RWPE1 (cell line): ENCODE data around the gene MAP3K4.

Source experiments
- CTCF ChIA-PET: fragments of 350-600 bp; sonication (Branson Sonifier 250); formaldehyde crosslinking; extraction: SDS; loops from one replicate; lab custom pipeline; 2021; lab: Yijun Ruan, JAX
- POLR2A ChIA-PET: fragments of 400-600 bp; formaldehyde crosslinking; extraction: SDS; loops from one replicate; lab custom pipeline; 2020; ENCODE audit warnings: antibody characterized with exemption; ENCODE audit not compliant: low non-redundant PET; lab: Yijun Ruan, JAX
- DNase-seq: peaks from one replicate; pipeline ENCODE4 v3.0.0; 2012; ENCODE audit warnings: low spot score
- H3K27ac ChIP-seq: fragments of 450-650 bp; 2 replicates; pipeline ENCODE4 v1.5.1; 2017
- TF ChIP-seq, protein P1 (sequence below): fragments of 450-650 bp; conservative IDR thresholded peaks from 2 replicates; pipeline ENCODE4 v1.5.1; 2017; ENCODE audit warnings: low read depth, mild to moderate bottlenecking

Gene MAP3K4

DNA sequence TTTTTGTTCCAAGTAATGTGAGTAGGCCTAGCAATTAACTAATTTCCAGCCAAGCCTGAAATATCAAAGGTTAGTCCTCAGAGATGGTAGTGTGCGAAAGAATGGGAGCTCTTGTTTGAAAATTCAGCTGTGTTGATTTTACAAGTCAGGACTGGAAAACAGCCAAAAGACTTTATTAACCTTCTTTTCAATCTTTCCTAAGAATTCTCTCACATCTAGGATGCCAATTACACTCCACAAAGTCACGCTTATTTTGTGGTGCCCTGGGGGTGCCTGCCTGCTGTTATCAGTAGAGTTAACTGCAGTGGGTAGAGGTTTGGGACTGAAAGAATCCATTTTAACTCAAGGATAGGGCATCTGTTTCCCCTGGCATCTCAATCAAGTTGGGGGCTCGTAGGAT is 30.7 kb upstream of the MAP3K4 start:
- DNase-seq, result no peak
- POLR2A ChIA-PET, result no interaction called here
- TF ChIP-seq, protein P1, sequence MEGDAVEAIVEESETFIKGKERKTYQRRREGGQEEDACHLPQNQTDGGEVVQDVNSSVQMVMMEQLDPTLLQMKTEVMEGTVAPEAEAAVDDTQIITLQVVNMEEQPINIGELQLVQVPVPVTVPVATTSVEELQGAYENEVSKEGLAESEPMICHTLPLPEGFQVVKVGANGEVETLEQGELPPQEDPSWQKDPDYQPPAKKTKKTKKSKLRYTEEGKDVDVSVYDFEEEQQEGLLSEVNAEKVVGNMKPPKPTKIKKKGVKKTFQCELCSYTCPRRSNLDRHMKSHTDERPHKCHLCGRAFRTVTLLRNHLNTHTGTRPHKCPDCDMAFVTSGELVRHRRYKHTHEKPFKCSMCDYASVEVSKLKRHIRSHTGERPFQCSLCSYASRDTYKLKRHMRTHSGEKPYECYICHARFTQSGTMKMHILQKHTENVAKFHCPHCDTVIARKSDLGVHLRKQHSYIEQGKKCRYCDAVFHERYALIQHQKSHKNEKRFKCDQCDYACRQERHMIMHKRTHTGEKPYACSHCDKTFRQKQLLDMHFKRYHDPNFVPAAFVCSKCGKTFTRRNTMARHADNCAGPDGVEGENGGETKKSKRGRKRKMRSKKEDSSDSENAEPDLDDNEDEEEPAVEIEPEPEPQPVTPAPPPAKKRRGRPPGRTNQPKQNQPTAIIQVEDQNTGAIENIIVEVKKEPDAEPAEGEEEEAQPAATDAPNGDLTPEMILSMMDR, result no peak
- H3K27ac ChIP-seq, result no peak overlapping the region
- CTCF ChIA-PET, result interaction anchor here (0.6 to 0.7 kb wide), 3 partner anchors 31 to 238 kb away, joined by 3 read pairs; partner anchors contain the start of gene MAP3K4

DNA sequence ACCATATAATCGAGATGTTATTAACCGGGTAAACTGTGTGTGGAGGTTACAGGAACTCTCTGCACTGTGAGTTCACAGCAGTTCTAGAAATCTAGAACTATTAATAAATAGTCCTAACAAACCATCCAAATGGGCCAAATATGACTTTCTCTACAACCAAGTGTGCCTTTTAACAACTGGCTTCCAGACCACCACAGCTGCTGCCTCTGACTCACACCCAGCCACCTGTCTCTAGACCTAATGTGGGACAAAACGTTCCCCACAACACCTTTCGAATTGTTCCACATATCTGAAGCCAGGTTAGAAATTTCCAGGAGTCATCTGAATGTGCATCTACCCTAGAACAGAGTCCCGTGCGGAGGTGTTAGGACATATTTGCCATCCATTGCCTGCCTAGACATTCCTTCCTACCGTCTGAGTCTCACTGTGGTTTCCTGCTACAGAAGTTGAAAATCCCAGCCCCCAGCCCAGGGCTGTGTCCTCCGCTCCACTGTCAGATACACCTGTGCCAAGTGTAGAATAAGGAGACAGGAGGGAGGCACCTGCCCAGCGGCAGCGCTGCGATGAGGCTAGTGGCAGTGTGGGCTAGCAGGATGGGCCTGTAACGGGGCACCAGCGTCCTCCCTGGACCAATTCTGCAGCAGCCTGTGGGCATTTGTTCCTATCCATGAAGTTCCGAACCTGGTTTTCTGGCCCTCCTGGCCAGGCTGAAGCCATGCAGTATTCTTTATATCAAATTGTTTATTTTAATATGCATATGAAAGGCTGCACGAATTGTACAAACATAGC is 28.5 kb upstream of the MAP3K4 start:
- no peak overlapping the region for H3K27ac ChIP-seq
- ChIA-PET POLR2A (no interaction called here), CTCF (no interaction called here)
- DNase-seq, result no peak
- TF ChIP-seq, protein P1, result no peak

DNA sequence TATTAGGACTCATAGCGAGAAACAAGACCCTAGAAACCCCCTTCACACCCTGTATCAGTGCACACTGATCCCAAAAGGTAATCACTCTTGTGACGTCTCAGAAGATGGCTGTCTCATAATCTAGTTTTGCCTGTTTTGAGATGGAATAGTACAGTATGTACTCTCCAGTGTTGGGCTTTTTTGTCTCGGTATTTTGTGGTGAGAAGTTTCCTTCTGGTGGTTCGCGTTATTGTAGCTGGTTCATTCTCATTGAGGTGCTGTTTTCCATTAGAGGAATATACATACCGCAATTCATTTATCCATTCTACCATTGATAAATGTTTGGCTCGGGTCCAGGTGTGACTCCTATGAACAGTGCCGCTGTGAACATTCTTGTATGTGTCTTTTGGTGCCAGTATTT is 27.9 kb upstream of the MAP3K4 start:
- DNase-seq, result no peak
- TF ChIP-seq, protein P1, result no peak
- POLR2A ChIA-PET, result no interaction called here
- no peak overlapping the region for H3K27ac ChIP-seq
- CTCF ChIA-PET, result interaction anchor here (0.7 kb wide), 1 partner anchor 34 kb away, joined by 4 read pairs; no protein-coding TSS in a partner anchor

DNA sequence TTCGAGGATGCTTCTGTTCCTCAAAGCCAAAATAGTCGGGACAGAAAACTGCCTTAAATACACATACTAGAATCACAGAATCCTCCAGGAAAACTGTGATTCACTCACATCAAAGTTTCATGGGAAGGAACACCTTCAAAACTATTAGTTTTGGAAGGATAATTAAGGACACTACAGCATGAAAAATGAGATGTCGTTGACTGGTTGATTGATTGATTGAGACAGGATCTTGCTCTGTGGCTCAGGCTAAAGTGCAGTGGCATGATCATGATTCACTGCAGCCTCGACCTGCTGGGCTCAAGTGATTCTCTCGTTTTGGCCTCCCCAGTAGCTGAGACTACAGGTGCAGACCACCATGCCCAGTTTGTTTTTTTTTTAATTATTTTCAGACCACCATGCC is 25.7 kb upstream of the MAP3K4 start:
- POLR2A ChIA-PET, result no interaction called here
- no peak overlapping the region for H3K27ac ChIP-seq
- DNase-seq, result no peak
- CTCF ChIA-PET, result interaction anchor here (0.6 kb wide), 1 partner anchor 456 kb away, joined by 3 read pairs; no protein-coding TSS in a partner anchor
- TF ChIP-seq, protein P1, result no peak

DNA sequence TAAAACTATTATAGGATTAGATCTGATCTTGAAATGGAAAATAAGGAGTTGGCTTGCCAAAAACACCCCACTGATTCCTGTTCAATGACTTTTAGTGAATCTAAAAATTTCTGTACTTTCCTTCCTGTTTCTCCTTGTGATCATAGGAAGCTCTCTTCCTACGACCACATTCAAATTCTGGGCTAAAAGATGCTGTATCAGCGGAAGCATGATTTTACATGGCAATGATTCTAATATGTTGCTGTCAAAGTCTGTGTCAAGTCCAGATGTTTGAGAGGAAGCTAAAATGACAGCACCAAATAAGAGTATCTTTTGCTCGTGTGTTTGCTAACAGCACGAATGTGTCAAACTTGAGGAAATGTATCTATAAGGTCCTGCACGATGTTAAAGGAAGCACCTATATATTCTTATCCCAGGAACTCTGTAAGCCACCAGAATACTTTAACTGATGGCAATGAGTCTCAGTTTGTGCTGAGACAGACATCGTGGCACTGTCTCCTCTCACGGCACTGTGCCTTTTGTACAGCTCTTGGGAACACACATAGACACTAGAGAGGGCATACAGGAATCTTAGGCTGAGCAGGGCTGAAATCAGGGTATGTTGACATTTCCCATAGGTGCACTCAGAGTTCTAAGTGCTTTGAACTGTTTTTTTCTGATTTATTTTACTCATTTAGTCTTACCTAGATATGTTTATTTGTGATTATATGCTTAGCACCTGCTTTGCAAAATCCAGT is 24.9 kb upstream of the MAP3K4 start:
- TF ChIP-seq, protein P1, result no peak
- no peak for DNase-seq
- CTCF ChIA-PET, result no interaction called here
- no peak overlapping the region for H3K27ac ChIP-seq
- POLR2A ChIA-PET, result no interaction called here

DNA sequence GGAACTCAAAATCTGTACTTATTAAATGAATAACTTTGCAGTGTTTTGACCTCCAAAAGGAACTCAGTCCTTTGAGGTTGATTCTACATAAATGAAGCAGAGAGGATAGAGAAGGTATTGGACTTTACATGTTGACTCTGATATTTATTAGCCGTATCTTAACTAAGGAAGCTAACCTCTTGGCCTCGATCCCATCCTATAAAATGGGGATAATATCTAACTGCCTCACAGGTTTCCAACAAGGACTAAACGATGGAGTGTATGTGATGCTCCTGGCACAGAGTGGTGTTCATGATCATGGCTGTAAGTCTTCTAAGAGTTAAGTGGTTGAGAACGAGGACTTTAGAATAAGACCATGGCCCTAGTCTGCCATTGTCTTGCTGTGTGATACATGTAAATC is 24.2 kb upstream of the MAP3K4 start:
- no peak overlapping the region for H3K27ac ChIP-seq
- TF ChIP-seq, protein P1, result no peak
- CTCF ChIA-PET, result no interaction called here
- POLR2A ChIA-PET, result no interaction called here
- DNase-seq, result no peak
